Measurements from ENCODE around the gene CATSPERE.

The CATSPERE gene

DNA sequence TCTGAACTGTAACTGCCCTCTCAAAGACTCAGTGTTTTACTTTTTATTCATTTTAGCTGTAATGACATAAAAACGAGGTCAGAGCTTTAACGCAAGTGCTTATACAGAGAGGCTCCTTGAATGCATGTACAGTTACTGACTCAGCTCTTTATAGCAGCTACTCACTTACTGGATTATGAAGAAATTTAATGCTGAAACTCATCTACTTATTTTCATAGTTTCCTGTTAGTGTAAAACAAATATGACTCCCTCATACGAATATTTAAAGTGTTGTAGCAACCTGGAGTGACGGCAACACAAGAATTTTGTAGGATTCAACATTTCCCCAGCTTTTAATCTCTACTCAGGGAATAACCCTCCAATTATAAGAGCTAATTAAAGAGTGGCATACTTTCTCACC, 42.0 kb upstream of the CATSPERE start:
- Histone ChIP-seq H3K4me1 (ENCODE audit: insufficient read depth, poor library complexity, severe bottlenecking) (no peaks in the 10 kb centered on the region), H3K27ac (ENCODE audit: poor library complexity, severe bottlenecking) (no peak overlapping the region), H3K9me3 (ENCODE audit: severe bottlenecking) (no peaks in the 10 kb centered on the region), H3K36me3 (ENCODE audit: low read depth) (peaks cover 89% of the 10 kb centered on the region), H3K4me3 (ENCODE audit: severe bottlenecking) (no peak overlapping the region), H3K27me3 (ENCODE audit: insufficient read depth, poor library complexity, severe bottlenecking) (no peaks in the 10 kb centered on the region)
- DNase-seq (ENCODE audit: low spot score) (no peak), ATAC-seq (ENCODE audit: low read depth) (no peak)
- TF ChIP-seq, protein P1, sequence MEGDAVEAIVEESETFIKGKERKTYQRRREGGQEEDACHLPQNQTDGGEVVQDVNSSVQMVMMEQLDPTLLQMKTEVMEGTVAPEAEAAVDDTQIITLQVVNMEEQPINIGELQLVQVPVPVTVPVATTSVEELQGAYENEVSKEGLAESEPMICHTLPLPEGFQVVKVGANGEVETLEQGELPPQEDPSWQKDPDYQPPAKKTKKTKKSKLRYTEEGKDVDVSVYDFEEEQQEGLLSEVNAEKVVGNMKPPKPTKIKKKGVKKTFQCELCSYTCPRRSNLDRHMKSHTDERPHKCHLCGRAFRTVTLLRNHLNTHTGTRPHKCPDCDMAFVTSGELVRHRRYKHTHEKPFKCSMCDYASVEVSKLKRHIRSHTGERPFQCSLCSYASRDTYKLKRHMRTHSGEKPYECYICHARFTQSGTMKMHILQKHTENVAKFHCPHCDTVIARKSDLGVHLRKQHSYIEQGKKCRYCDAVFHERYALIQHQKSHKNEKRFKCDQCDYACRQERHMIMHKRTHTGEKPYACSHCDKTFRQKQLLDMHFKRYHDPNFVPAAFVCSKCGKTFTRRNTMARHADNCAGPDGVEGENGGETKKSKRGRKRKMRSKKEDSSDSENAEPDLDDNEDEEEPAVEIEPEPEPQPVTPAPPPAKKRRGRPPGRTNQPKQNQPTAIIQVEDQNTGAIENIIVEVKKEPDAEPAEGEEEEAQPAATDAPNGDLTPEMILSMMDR (IDR thresholded peaks at IDR 0.05; ENCODE audit: poor library complexity, severe bottlenecking): no peak

DNA sequence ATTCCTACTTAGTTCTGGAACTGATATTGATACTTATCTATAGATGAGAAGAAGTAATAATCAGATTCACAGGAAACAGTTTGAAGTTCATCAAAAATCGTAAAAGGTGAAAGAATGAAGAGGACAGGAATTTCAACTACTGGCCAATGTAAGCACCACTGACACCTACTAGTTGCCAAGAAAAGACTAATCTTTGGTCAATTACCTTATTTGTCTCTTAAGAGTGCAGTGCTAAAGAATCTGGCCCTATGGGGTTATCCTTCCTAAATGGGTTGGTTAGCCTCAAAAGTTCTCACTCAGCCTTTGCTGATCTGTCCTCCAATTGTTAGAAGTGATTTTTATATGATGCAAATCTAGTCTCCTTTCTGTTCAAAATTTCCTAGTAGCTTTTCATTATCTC, 38.9 kb upstream of the CATSPERE start:
- Histone ChIP-seq H3K9me3 (ENCODE audit: severe bottlenecking) (no peaks in the 10 kb centered on the region), H3K36me3 (ENCODE audit: low read depth) (peaks cover 61% of the 10 kb centered on the region), H3K27me3 (ENCODE audit: insufficient read depth, poor library complexity, severe bottlenecking) (no peaks in the 10 kb centered on the region), H3K27ac (ENCODE audit: poor library complexity, severe bottlenecking) (no peak overlapping the region), H3K4me1 (ENCODE audit: insufficient read depth, poor library complexity, severe bottlenecking) (no peaks in the 10 kb centered on the region), H3K4me3 (ENCODE audit: severe bottlenecking) (no peak overlapping the region)
- ATAC-seq (ENCODE audit: low read depth) (no peak), DNase-seq (ENCODE audit: low spot score) (no peak)
- TF ChIP-seq, protein P1 (IDR thresholded peaks at IDR 0.05; ENCODE audit: poor library complexity, severe bottlenecking): no peak

DNA sequence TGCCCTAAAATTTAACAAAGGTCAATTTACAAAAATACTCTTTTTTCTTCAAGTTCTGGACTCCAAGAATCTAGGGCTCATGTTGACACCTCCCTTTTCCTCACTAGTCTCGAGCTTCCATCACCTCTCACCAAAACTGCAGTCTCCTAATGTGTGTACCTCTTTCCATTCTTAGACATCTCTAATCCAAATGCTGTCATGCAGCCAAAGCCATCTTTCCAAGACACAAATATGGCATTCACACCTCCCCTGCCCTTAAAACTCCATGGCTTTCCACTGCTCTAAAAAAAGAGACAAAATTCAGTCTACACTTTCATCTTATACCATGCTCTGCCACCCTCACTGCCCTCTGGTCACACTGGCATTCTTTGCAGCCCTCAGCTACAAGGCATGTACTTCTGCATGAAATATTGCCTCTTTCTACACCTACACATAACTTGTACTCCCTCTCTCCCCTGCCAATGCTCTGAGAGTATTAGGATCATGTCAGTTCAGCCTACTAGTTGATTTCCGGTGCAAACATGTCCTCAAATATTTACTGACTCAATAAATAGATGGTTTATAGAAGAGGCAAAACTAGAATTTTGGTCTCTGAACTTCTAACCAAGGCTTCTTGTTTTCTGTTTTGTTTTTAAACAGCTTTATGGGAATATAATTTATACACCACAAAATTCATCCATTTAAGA, 36.3 kb upstream of the CATSPERE start:
- TF ChIP-seq, protein P1 (IDR thresholded peaks at IDR 0.05; ENCODE audit: poor library complexity, severe bottlenecking): no peak
- Histone ChIP-seq H3K9me3 (ENCODE audit: severe bottlenecking) (no peaks in the 10 kb centered on the region), H3K27ac (ENCODE audit: poor library complexity, severe bottlenecking) (no peak overlapping the region), H3K4me1 (ENCODE audit: insufficient read depth, poor library complexity, severe bottlenecking) (no peaks in the 10 kb centered on the region), H3K36me3 (ENCODE audit: low read depth) (peaks cover 39% of the 10 kb centered on the region), H3K4me3 (ENCODE audit: severe bottlenecking) (no peak overlapping the region), H3K27me3 (ENCODE audit: insufficient read depth, poor library complexity, severe bottlenecking) (no peaks in the 10 kb centered on the region)
- DNase-seq (ENCODE audit: low spot score) (no peak), ATAC-seq (ENCODE audit: low read depth) (no peak)

DNA sequence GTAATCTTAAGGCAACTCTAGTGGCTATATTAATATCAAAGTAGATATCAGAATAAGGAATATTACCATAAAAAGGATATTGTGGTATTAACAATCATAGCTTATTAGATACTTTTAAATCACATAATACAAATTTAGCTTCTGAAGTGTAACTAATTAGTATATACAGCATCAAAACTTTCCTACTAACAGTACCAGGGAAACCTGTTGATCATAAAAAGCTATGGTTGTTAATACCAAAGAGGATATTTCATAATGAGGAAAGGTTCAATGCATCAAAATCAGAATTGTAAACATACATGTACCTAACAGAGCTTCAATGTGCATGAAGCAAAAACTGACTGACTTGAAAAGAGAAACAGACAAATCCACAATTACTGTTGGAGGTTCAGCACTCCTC, 33.4 kb upstream of the CATSPERE start:
- H3K36me3 ChIP-seq (ENCODE audit: low read depth): peaks cover 39% of the 10 kb centered on the region

DNA sequence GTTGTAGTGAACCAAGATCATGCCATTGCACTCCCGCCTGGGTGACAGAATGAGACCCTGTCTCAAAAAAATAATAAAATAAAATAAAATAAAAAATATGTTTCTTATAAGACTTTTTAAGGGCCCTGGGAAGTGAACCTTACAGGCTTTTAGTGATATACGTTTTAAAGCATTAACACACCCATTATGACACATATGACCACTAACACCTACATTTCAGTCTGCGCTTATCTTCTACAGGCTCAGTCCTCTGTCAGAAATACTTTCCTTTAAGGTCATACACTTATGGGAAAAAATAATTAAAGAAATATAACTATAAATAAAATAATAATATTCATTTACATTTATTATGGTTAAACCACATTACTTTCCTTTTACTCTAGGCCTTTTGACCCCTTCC, 31.3 kb upstream of the CATSPERE start:
- TF ChIP-seq, protein P1 (IDR thresholded peaks at IDR 0.05; ENCODE audit: poor library complexity, severe bottlenecking): no peak
- Histone ChIP-seq H3K9me3 (ENCODE audit: severe bottlenecking) (no peaks in the 10 kb centered on the region), H3K4me1 (ENCODE audit: insufficient read depth, poor library complexity, severe bottlenecking) (no peaks in the 10 kb centered on the region), H3K27ac (ENCODE audit: poor library complexity, severe bottlenecking) (no peak overlapping the region), H3K4me3 (ENCODE audit: severe bottlenecking) (no peak overlapping the region), H3K36me3 (ENCODE audit: low read depth) (peaks cover 39% of the 10 kb centered on the region), H3K27me3 (ENCODE audit: insufficient read depth, poor library complexity, severe bottlenecking) (no peaks in the 10 kb centered on the region)
- ATAC-seq (ENCODE audit: low read depth) (no peak), DNase-seq (ENCODE audit: low spot score) (no peak)

More for the DNA sequence above, 33.4 kb upstream of the CATSPERE start:
- no peak overlapping the region for H3K4me3 ChIP-seq (ENCODE audit: severe bottlenecking)
- TF ChIP-seq, protein P1 (IDR thresholded peaks at IDR 0.05; ENCODE audit: poor library complexity, severe bottlenecking): no peak
- DNase-seq (ENCODE audit: low spot score) (no peak), ATAC-seq (ENCODE audit: low read depth) (no peak)
- no peaks in the 10 kb centered on the region for H3K27me3 ChIP-seq (ENCODE audit: insufficient read depth, poor library complexity, severe bottlenecking)
- H3K27ac ChIP-seq (ENCODE audit: poor library complexity, severe bottlenecking): no peak overlapping the region
- H3K4me1 ChIP-seq (ENCODE audit: insufficient read depth, poor library complexity, severe bottlenecking): no peaks in the 10 kb centered on the region
- H3K9me3 ChIP-seq (ENCODE audit: severe bottlenecking): no peaks in the 10 kb centered on the region

All from RWPE2 (cell line).